HCT116 (cell line): Measurements from ENCODE around the gene TRDMT1. TPM values are rescaled to one million over a fixed set of nuclear protein-coding genes. Genes with fewer than 3 reads are reported as not detected.

Experiments
- ATAC-seq: fragments of 200-7000 bp; cut with Tn5 transposase; 2 replicates; pipeline ENCODE4 v1.9.1; 2020; ENCODE audit warnings: mild to moderate bottlenecking, moderate library complexity
- BruUV-seq: library from RNA; stranded (reverse); fragments of 400-500 nt; replicated peaks from 2 replicates; lab custom pipeline; 2021; lab: Mats Ljungman, UMichigan
- CTCF ChIA-PET: fragments of 300-600 bp; sonication (Branson Sonifier 250); formaldehyde crosslinking; loops from one replicate; lab custom pipeline; 2021; ENCODE audit warnings: antibody characterized with exemption; lab: Charles Lee
- POLR2A ChIA-PET: fragments of 300-600, 350-600 bp; sonication (Branson Sonifier 250); formaldehyde crosslinking; loops from one replicate; lab custom pipeline; 2021; ENCODE audit warnings: antibody characterized with exemption; lab: Charles Lee
- RAD21 ChIA-PET, 2 experiments: fragments of 300-600 bp; sonication (Branson Sonifier 250); formaldehyde crosslinking; loops; one replicate each; lab custom pipeline; 2023; ENCODE audit warnings: low total read pairs in 2 of 2; ENCODE audit not compliant: uncharacterized antibody in 2 of 2, unreplicated experiment in 2 of 2, low non-redundant PET in 1 of 2; lab: Charles Lee
- DNase-seq: peaks from one replicate; pipeline ENCODE4 v3.0.0-alpha.2; 2010; ENCODE audit warnings: low read depth, low spot score
- H2AFZ ChIP-seq: fragments of 200-600 bp; shearing (Covaris generic), sonication (generic); 2 replicates; pipeline ENCODE4 v1.6.1; 2017; ENCODE audit warnings: low read depth, mixed run types, mixed read lengths, antibody characterized with exemption, low read length; ENCODE audit not compliant: poor library complexity, severe bottlenecking
- H3K27ac ChIP-seq: 2 replicates; pipeline ENCODE4 v1.5.1; 2012; ENCODE audit warnings: low read depth, low read length
- H3K27me3 ChIP-seq: fragments of 200-600 bp; sonication (generic); 2 replicates; pipeline ENCODE4 v1.6.1; 2016; ENCODE audit warnings: mixed run types, low read length, mixed read lengths; ENCODE audit not compliant: insufficient read depth
- H3K36me3 ChIP-seq, 2 experiments: fragments of 200-500 bp in 1 of 2; fragments of 200-600 bp in 1 of 2; sonication (Bioruptor generic) in 1 of 2; sonication (generic) in 1 of 2; 2 replicates each; pipeline versions ENCODE4 v1.5.1 to v1.6.1; 2014 to 2016; ENCODE audit warnings: low read length in 2 of 2, inconsistent platforms in 1 of 2, mixed read lengths in 1 of 2, mixed run types in 1 of 2; ENCODE audit not compliant: insufficient read depth in 2 of 2, control insufficient read depth in 1 of 2
- H3K4me1 ChIP-seq, 2 experiments: fragments of 200-600 bp in 1 of 2; sonication (generic) in 1 of 2; 2 replicates each; pipeline versions ENCODE4 v1.5.1 to v1.6.1; 2012 to 2017; ENCODE audit warnings: low read length in 2 of 2, inconsistent platforms in 1 of 2, mild to moderate bottlenecking in 1 of 2, mixed read lengths in 1 of 2, mixed run types in 1 of 2, moderate library complexity in 1 of 2; ENCODE audit not compliant: insufficient read depth in 2 of 2, control insufficient read depth in 1 of 2
- H3K4me2 ChIP-seq: fragments of 200-600 bp; sonication (generic); 2 replicates; pipeline ENCODE4 v1.6.1; 2017; ENCODE audit warnings: mixed run types, low read length, mixed read lengths
- H3K4me3 ChIP-seq, 2 experiments: fragments of 200-600 bp in 1 of 2; sonication (generic) in 1 of 2; replicated peaks in 1 of 2; 2 replicates each; pipeline ENCODE4 v1.5.1; 2011 to 2016; ENCODE audit warnings: low read length in 2 of 2, control low read depth in 1 of 2, low read depth in 1 of 2, mild to moderate bottlenecking in 1 of 2, mixed read lengths in 1 of 2, mixed run types in 1 of 2
- H3K79me2 ChIP-seq: fragments of 200-600 bp; sonication (generic); 2 replicates; pipeline ENCODE4 v1.6.1; 2017; ENCODE audit warnings: mild to moderate bottlenecking, mixed run types, low read length, moderate library complexity, mixed read lengths; ENCODE audit not compliant: insufficient read depth
- H3K9ac ChIP-seq: fragments of 200-600 bp; sonication (generic); 2 replicates; pipeline ENCODE4 v1.6.1; 2016; ENCODE audit warnings: low read length, mixed read lengths
- H3K9me2 ChIP-seq: fragments of 200-600 bp; sonication (generic), shearing (Covaris generic); 2 replicates; pipeline ENCODE4 v1.6.1; 2017; ENCODE audit warnings: mixed run types, mild to moderate bottlenecking, moderate library complexity; ENCODE audit not compliant: insufficient read depth
- H3K9me3 ChIP-seq, 2 experiments: fragments of 200-500 bp in 1 of 2; fragments of 200-600 bp in 1 of 2; sonication (Bioruptor generic) in 1 of 2; sonication (generic) in 1 of 2; 2 replicates each; pipeline ENCODE4 v1.6.1; 2014 to 2017; ENCODE audit warnings: low read length in 2 of 2, mixed read lengths in 2 of 2, inconsistent platforms in 1 of 2, low read depth in 1 of 2, mild to moderate bottlenecking in 1 of 2, mixed run types in 1 of 2, moderate library complexity in 1 of 2; ENCODE audit not compliant: control insufficient read depth in 1 of 2, insufficient read depth in 1 of 2
- H4K20me1 ChIP-seq: fragments of 200-600 bp; sonication (generic), shearing (Covaris generic); 2 replicates; pipeline ENCODE4 v1.6.1; 2017; ENCODE audit warnings: mixed run types, mild to moderate bottlenecking, moderate library complexity; ENCODE audit not compliant: insufficient read depth
- ELF1 ChIP-seq: IDR thresholded peaks from 2 replicates; pipeline ENCODE4 v1.6.1; 2012; ENCODE audit warnings: low read depth, borderline replicate concordance
- EZH2 ChIP-seq: fragments of 200-600 bp; sonication (generic); IDR thresholded peaks from 2 replicates; pipeline ENCODE4 v1.6.1; 2017; ENCODE audit warnings: antibody characterized with exemption, mixed run types
- POLR2AphosphoS5 ChIP-seq: IDR thresholded peaks from 2 replicates; pipeline ENCODE4 v1.6.1; 2011; ENCODE audit warnings: mild to moderate bottlenecking, low read depth, low read length, moderate library complexity
- SIN3A ChIP-seq: IDR thresholded peaks from 2 replicates; pipeline ENCODE4 v1.6.1; 2012; ENCODE audit warnings: low read depth
- intact Hi-C: fragments of 100-400 bp; cut with micrococcal nuclease; formaldehyde crosslinking; loops from 2 replicates; pipeline ENCODE4 v1.10.0; 2022
- total RNA-seq: library from RNA; stranded (reverse); gene quantifications from one replicate; pipeline ENCODE4 v1.2.1, GENCODE V29; 2021; ENCODE audit not compliant: unreplicated experiment
- TF ChIP-seq, protein P1 (sequence below): IDR thresholded peaks from 2 replicates; pipeline ENCODE4 v1.6.1; 2012
- TF ChIP-seq, protein P2 (sequence below): IDR thresholded peaks from 2 replicates; pipeline ENCODE4 v1.6.1; 2012; ENCODE audit warnings: low read depth

Gene TRDMT1
- total RNA-seq, 1 experiment from 2014 or later = 8.6 TPM

DNA sequence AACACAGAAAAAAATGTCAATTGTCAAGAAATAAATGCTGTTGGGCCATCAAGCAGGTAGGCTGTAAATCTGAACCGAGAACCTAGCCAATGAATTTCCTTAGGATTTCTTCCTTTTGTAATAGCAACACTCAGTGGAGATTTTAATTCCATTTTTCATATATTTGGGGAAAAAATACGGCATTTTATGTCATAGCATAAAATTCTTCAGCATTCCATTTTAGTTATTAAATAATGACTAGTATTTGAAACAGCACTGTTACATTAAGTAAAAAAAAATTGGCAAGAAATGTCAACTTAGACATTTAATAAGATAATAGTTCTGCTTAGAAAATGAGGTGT lies 14.3 kb upstream of the TRDMT1 start:
- no peaks in the 10 kb centered on the region for H3K36me3 ChIP-seq
- no peak overlapping the region for H3K4me3 ChIP-seq
- no peaks in the 10 kb centered on the region for H3K27me3 ChIP-seq
- intact Hi-C loops = no loop called here
- no peaks in the 10 kb centered on the region for H3K79me2 ChIP-seq
- ATAC-seq (no peak), DNase-seq (no peak)
- CTCF ChIA-PET = interaction anchor here (1.3 kb wide), 1 partner anchor 15 kb away, joined by 4 read pairs; no protein-coding TSS in a partner anchor
- peak overlapping the region; percentile 46 for H3K27ac ChIP-seq
- H3K9ac ChIP-seq = peak overlapping the region; percentile 17
- H3K9me3 ChIP-seq = no peaks in the 10 kb centered on the region
- peaks cover 24 to 35% of the 10 kb centered on the region in 2 experiments for H3K4me1 ChIP-seq
- no peaks in the 10 kb centered on the region for H3K9me2 ChIP-seq
- no TSS peak for BruUV-seq
- POLR2A ChIA-PET = interaction anchor here (0.7 to 1.2 kb wide), 3 partner anchors 10 to 324 kb away, joined by 3 to 6 read pairs (median 3); partner anchors contain the start of gene TRDMT1
- no peaks in the 10 kb centered on the region for H4K20me1 ChIP-seq
- TF ChIP-seq ELF1 (no peak), EZH2 (no peak), POLR2AphosphoS5 (no peak), SIN3A (no peak; the same call in 1 of the 2 replicates)
- TF ChIP-seq, protein P1, sequence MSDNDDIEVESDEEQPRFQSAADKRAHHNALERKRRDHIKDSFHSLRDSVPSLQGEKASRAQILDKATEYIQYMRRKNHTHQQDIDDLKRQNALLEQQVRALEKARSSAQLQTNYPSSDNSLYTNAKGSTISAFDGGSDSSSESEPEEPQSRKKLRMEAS = 0 out of 2 replicates have a peak, but pooled peaks have one; percentile 7
- TF ChIP-seq, protein P2, sequence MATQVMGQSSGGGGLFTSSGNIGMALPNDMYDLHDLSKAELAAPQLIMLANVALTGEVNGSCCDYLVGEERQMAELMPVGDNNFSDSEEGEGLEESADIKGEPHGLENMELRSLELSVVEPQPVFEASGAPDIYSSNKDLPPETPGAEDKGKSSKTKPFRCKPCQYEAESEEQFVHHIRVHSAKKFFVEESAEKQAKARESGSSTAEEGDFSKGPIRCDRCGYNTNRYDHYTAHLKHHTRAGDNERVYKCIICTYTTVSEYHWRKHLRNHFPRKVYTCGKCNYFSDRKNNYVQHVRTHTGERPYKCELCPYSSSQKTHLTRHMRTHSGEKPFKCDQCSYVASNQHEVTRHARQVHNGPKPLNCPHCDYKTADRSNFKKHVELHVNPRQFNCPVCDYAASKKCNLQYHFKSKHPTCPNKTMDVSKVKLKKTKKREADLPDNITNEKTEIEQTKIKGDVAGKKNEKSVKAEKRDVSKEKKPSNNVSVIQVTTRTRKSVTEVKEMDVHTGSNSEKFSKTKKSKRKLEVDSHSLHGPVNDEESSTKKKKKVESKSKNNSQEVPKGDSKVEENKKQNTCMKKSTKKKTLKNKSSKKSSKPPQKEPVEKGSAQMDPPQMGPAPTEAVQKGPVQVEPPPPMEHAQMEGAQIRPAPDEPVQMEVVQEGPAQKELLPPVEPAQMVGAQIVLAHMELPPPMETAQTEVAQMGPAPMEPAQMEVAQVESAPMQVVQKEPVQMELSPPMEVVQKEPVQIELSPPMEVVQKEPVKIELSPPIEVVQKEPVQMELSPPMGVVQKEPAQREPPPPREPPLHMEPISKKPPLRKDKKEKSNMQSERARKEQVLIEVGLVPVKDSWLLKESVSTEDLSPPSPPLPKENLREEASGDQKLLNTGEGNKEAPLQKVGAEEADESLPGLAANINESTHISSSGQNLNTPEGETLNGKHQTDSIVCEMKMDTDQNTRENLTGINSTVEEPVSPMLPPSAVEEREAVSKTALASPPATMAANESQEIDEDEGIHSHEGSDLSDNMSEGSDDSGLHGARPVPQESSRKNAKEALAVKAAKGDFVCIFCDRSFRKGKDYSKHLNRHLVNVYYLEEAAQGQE = no peak
- H3K4me2 ChIP-seq = peak overlapping the region; percentile 51
- RAD21 ChIA-PET = interaction anchor here in 1 of 2 experiments (1.2 kb wide), 1 partner anchor 14 kb away, joined by 3 read pairs; no protein-coding TSS in a partner anchor
- peak overlapping the region; percentile 95 for H2AFZ ChIP-seq
